Loucy (cell line): ENCODE results near the gene CIBAR2.

Experiments
- H2AFZ ChIP-seq: fragments of 200-600 bp; sonication (generic); 2 replicates; pipeline ENCODE4 v1.6.0; 2016; ENCODE audit warnings: antibody characterized with exemption, mild to moderate bottlenecking, low read length, moderate library complexity
- H3F3A ChIP-seq: fragments of 200-600 bp; 2 replicates; pipeline ENCODE4 v1.6.0; 2016; ENCODE audit warnings: antibody characterized with exemption, low read depth, mild to moderate bottlenecking
- H3K27me3 ChIP-seq: fragments of 200-600 bp; sonication (generic); 2 replicates; pipeline ENCODE4 v1.6.1; 2014; ENCODE audit warnings: low read length, mild to moderate bottlenecking; ENCODE audit not compliant: insufficient read depth, poor library complexity, severe bottlenecking
- H3K36me3 ChIP-seq: fragments of 200-600 bp; sonication (generic); 2 replicates; pipeline ENCODE4 v1.6.1; 2016; ENCODE audit warnings: low read length; ENCODE audit not compliant: insufficient read depth
- H3K4me1 ChIP-seq: fragments of 200-600 bp; sonication (generic); 2 replicates; pipeline ENCODE4 v1.5.1; 2014; ENCODE audit warnings: low read length, mild to moderate bottlenecking; ENCODE audit not compliant: insufficient read depth, poor library complexity, severe bottlenecking
- H3K4me2 ChIP-seq: fragments of 200-600 bp; sonication (generic); 2 replicates; pipeline ENCODE4 v1.6.0; 2014; ENCODE audit warnings: antibody characterized with exemption, low read length, low read depth, mild to moderate bottlenecking; ENCODE audit not compliant: poor library complexity, severe bottlenecking
- H3K4me3 ChIP-seq: fragments of 200-600 bp; sonication (generic); 2 replicates; pipeline ENCODE4 v1.5.1; 2014; ENCODE audit warnings: low read length, mild to moderate bottlenecking, mixed read lengths; ENCODE audit not compliant: poor library complexity, severe bottlenecking
- H3K79me2 ChIP-seq: fragments of 200-600 bp; sonication (generic); 2 replicates; pipeline ENCODE4 v1.6.1; 2014; ENCODE audit warnings: low read length; ENCODE audit not compliant: insufficient read depth
- H3K9ac ChIP-seq: fragments of 200-600 bp; sonication (generic); 2 replicates; pipeline ENCODE4 v1.6.0; 2014; ENCODE audit warnings: mild to moderate bottlenecking, low read depth, low read length, moderate library complexity; ENCODE audit not compliant: poor library complexity, severe bottlenecking
- H3K9me2 ChIP-seq: fragments of 200-600 bp; sonication (generic); replicated peaks from 2 replicates; pipeline ENCODE4 v1.6.1; 2016; ENCODE audit warnings: low read depth, low read length, mixed read lengths
- H3K9me3 ChIP-seq: fragments of 200-600 bp; sonication (generic); 2 replicates; pipeline ENCODE4 v1.6.1; 2014; ENCODE audit warnings: mild to moderate bottlenecking, antibody characterized with exemption, low read length, low read depth; ENCODE audit not compliant: insufficient read depth
- H4K20me1 ChIP-seq: fragments of 200-600 bp; sonication (generic); 2 replicates; pipeline ENCODE4 v1.6.0; 2014; ENCODE audit warnings: antibody characterized with exemption, low read length, mild to moderate bottlenecking; ENCODE audit not compliant: insufficient read depth, poor library complexity, severe bottlenecking
- EZH2phosphoT487 ChIP-seq: fragments of 200-600 bp; IDR thresholded peaks from 2 replicates; pipeline ENCODE4 v1.6.1; 2018; ENCODE audit warnings: antibody characterized with exemption, mild to moderate bottlenecking, moderate library complexity, borderline replicate concordance
- TF ChIP-seq, protein P1 (sequence below): fragments of 200-600 bp; sonication (generic); conservative IDR thresholded peaks from 2 replicates; pipeline ENCODE4 v1.5.1; 2014; ENCODE audit warnings: mild to moderate bottlenecking, antibody characterized with exemption, low read length

CIBAR2 gene

DNA sequence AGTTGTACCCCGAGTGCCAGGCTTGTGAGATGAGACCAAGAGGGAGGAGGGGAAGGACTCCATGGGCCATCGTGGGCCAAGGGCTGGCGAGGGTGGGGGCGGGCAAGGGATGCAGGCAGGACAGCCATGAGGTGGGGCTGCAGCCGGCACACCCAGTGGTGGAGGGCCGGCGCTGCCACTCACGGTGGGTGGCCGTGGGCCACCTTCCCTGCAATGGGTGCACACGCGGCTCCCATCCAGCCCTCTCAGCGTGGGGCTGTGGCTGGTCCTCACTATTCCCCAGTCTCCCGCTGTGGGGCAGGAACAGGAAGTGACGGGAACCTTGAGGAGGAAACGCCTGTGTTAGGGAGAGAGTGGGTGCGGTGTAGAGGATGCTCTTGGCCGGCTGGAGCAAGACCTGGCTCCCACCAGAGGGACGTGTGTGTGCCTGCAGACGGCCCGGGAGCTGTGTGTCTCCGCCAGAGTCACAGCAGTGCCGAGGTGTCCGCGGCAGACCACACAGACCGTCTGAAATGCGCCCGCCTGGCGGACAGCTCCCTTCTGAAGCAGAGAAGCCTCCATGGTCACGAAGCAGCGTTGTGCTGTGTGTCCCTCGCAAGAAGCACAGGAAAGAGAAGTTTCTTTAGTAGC lies 23.6 kb downstream of the CIBAR2 start:
- Histone ChIP-seq H3K4me3 (no peak overlapping the region), H2AFZ (no peak overlapping the region), H3K4me2 (no peak overlapping the region), H3K9me2 (no peaks in the 10 kb centered on the region), H3K9me3 (no peaks in the 10 kb centered on the region), H3K36me3 (no peaks in the 10 kb centered on the region), H3F3A (no peaks in the 10 kb centered on the region), H3K27me3 (no peaks in the 10 kb centered on the region), H4K20me1 (no peaks in the 10 kb centered on the region), H3K9ac (no peak overlapping the region), H3K79me2 (no peaks in the 10 kb centered on the region), H3K4me1 (no peaks in the 10 kb centered on the region)
- no peak for TF ChIP-seq EZH2phosphoT487
- TF ChIP-seq, protein P1, sequence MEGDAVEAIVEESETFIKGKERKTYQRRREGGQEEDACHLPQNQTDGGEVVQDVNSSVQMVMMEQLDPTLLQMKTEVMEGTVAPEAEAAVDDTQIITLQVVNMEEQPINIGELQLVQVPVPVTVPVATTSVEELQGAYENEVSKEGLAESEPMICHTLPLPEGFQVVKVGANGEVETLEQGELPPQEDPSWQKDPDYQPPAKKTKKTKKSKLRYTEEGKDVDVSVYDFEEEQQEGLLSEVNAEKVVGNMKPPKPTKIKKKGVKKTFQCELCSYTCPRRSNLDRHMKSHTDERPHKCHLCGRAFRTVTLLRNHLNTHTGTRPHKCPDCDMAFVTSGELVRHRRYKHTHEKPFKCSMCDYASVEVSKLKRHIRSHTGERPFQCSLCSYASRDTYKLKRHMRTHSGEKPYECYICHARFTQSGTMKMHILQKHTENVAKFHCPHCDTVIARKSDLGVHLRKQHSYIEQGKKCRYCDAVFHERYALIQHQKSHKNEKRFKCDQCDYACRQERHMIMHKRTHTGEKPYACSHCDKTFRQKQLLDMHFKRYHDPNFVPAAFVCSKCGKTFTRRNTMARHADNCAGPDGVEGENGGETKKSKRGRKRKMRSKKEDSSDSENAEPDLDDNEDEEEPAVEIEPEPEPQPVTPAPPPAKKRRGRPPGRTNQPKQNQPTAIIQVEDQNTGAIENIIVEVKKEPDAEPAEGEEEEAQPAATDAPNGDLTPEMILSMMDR = no peak

DNA sequence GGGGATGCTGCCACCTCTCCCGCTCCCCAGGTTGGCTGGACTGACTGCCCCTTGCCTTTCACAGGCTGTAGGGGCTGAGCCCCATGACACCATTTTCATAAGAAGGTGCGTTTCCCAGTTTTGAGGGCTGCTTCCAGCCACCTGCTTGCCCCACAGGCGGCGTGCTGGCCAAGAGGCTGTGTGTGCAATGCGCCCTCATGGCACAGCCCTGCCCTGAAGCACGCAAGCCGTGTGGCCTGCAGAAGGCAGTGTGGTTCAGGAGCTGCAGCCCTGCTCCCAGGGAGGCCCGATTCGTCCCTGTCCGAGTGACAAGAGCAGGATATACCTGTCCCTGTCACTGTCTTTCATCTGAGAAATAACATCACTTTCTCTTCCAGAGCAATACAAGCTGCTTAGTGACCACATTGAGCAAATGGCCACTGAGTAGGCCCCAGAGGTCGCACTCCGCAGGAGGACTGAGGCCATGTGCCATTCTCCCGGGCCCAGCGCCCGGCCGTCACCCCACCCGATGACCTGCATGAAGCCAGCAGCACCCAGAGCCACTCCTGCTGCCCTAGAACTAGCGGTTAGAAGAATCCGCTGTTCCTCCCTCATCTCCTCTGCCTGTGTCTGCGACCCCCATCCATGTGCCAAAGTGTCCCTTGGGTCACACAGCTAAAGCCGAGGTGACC lies 24.2 kb downstream of the CIBAR2 start:
- Histone ChIP-seq H3K4me2 (no peak overlapping the region), H3K27me3 (no peaks in the 10 kb centered on the region), H3K4me1 (no peaks in the 10 kb centered on the region), H2AFZ (no peak overlapping the region), H3K79me2 (no peaks in the 10 kb centered on the region), H3K9me2 (no peaks in the 10 kb centered on the region), H3K9ac (no peak overlapping the region), H3K9me3 (no peaks in the 10 kb centered on the region), H3K4me3 (no peak overlapping the region), H4K20me1 (no peaks in the 10 kb centered on the region), H3F3A (no peaks in the 10 kb centered on the region), H3K36me3 (no peaks in the 10 kb centered on the region)
- TF ChIP-seq EZH2phosphoT487 = no peak

DNA sequence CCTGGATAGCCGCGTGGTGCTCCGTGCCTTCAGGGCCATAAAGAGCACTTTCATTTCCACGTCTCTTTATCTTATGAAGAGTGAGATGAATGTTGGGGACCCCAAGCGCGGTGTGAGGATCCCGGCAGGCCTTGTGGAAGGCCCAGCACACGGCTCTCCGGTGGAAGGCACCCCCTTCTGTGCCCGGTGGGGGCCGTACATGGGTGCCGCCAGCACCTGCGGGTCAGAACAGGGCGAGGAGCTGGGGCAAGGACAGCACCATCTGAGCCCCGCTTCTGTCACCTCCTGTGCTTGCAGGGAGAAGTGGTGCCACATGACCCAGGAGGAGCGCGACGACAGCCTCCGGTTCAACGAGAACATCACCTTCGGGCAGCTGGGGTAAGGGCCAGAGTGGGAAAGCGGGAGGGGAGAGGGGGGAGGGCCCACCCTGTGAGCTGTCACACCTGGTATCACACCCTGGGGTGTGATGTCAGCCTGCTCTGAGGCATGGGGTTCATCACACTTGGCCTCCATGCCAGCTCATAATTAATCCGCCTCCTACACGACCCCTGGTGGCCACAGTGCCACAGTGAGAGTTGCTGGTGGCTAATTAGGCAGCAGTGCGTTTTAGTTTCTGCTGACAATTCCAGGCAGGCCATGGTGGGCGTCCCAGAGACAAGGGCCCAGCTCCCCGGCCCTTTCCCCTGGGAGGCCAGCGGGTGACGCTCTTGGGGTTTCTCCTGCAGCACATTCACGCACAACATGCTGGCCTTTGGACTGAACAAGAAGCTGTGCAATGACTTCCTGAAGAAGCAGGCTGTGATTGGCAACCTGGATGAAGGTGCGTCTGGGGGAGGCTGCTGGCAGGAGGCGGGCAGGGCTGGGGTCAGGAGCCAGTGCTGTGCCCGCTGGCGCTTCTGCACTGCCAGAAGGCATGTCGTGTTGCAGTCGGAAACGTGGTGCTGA lies 25.7 kb downstream of the CIBAR2 start:
- no peaks in the 10 kb centered on the region for H3K79me2 ChIP-seq
- no peaks in the 10 kb centered on the region for H3K4me1 ChIP-seq
- H3K36me3 ChIP-seq = no peaks in the 10 kb centered on the region
- H3F3A ChIP-seq = no peaks in the 10 kb centered on the region
- H2AFZ ChIP-seq = no peak overlapping the region; the same call in 1 of the 2 replicates
- no peaks in the 10 kb centered on the region for H3K27me3 ChIP-seq
- no peaks in the 10 kb centered on the region for H3K9me2 ChIP-seq
- H4K20me1 ChIP-seq = no peaks in the 10 kb centered on the region
- no peak overlapping the region for H3K4me3 ChIP-seq
- no peaks in the 10 kb centered on the region for H3K9me3 ChIP-seq
- H3K4me2 ChIP-seq = no peak overlapping the region
- H3K9ac ChIP-seq = no peak overlapping the region
- TF ChIP-seq EZH2phosphoT487 = no peak
- TF ChIP-seq, protein P1 = peak; percentile 75
